Colonic mucosa (tissue), 4 donors: ENCODE measurements around the gene GPR152. TPM values are rescaled to one million over a fixed set of nuclear protein-coding genes. Genes with fewer than 3 reads are reported as not detected.
"Not testable (repeated sequence)": the region's sequence is repeated elsewhere in the genome, so short reads cannot be mapped to it uniquely, and the experiment has no call there.

Experiments used
- DNase-seq: peaks from one replicate; pipeline ENCODE4 v3.0.0-alpha.2; 2020
- H3K27ac ChIP-seq: fragments of 200-600 bp; one replicate; pipeline ENCODE4 v1.8.0; 2021
- H3K27me3 ChIP-seq: fragments of 200-600 bp; one replicate; pipeline ENCODE4 v1.8.0; 2021
- H3K36me3 ChIP-seq: fragments of 200-600 bp; one replicate; pipeline ENCODE4 v1.8.0; 2021
- H3K4me1 ChIP-seq: fragments of 200-600 bp; one replicate; pipeline ENCODE4 v1.8.0; 2021; ENCODE audit warnings: mild to moderate bottlenecking
- H3K4me3 ChIP-seq: fragments of 200-600 bp; one replicate; pipeline ENCODE4 v1.8.0; 2021
- H3K9ac ChIP-seq, 2 donors: one replicate each; pipeline ENCODE4 v1.7.0; 2013; ENCODE audit warnings: control low read depth in 2 of 2, low read depth in 2 of 2, low read length in 2 of 2
- H3K9me3 ChIP-seq: fragments of 200-600 bp; one replicate; pipeline ENCODE4 v1.8.0; 2021
- CTCF ChIP-seq: fragments of 200-600 bp; IDR thresholded peaks from one replicate; pipeline ENCODE4 v1.8.0; 2022; ENCODE audit warnings: antibody characterized with exemption, mild to moderate bottlenecking
- intact Hi-C: fragments of 100-400 bp; cut with DNase I; formaldehyde crosslinking; loops from one replicate; pipeline ENCODE4 v1.14.1; 2022
- total RNA-seq, 2 donors: library from RNA; stranded (reverse); fragmentation: NEBNext Ultra II Directional in 1 of 2; extraction: Animal tissue kit (Norgen Biotek cat#: 25700) in 1 of 2; gene quantifications; one replicate each; pipeline ENCODE4 v1.2.1, GENCODE V29; 2021
- donor health status: healthy.
- donor health status: DM: no; HTN: no; CAD: no.
- donor health status: DM: no; HTN: no; CAD: no.

Gene GPR152
- total RNA-seq, 2 donors from 2014 or later: not detected

GRCh38 chr11:67429038-67429668 is 23.4 kb downstream of the GPR152 start:
- Histone ChIP-seq H3K36me3 (peaks cover 12% of the 10 kb centered on the region), H3K4me1 (peaks cover 8% of the 10 kb centered on the region), H3K27me3 (no peaks in the 10 kb centered on the region), H3K4me3 (peak overlapping the region; percentile 89), H3K9ac (peak overlapping the region; percentile 74 to 87), H3K27ac (no peak overlapping the region), H3K9me3 (no peaks in the 10 kb centered on the region)
- DNase-seq: no peak
- no peak for TF ChIP-seq CTCF
- intact Hi-C loops: no loop called here

GRCh38 chr11:67428052-67429001 is 24.2 kb downstream of the GPR152 start, which contains the start of gene RPS6KB2:
Gene RPS6KB2 (plus strand): TSS chr11:67428494. CDS start chr11:67428546, 52 bp downstream.
- peak; percentile 100 for DNase-seq
- Histone ChIP-seq H3K36me3 (peaks cover 11% of the 10 kb centered on the region), H3K9me3 (no peaks in the 10 kb centered on the region), H3K27me3 (no peaks in the 10 kb centered on the region), H3K27ac (peak within 1 kb of the TSS; percentile 63), H3K4me1 (peaks cover 8% of the 10 kb centered on the region), H3K4me3 (peak within 1 kb of the TSS; percentile 89), H3K9ac (peak within 1 kb of the TSS; percentile 74 to 87)
- TF ChIP-seq CTCF: no peak
- intact Hi-C loops: no loop called here

GRCh38 chr11:67427364-67427859 is 25.1 kb downstream of the GPR152 start:
- peak overlapping the region; percentile 63 for H3K27ac ChIP-seq
- H3K36me3 ChIP-seq, H3K27me3 ChIP-seq, intact Hi-C loops, DNase-seq, H3K4me1 ChIP-seq, H3K9me3 ChIP-seq: not testable (repeated sequence)
- H3K4me3 ChIP-seq: peak overlapping the region; percentile 89
- peak overlapping the region; percentile 74 to 76 for H3K9ac ChIP-seq

GRCh38 chr11:67423891-67424613 is 28.5 kb downstream of the GPR152 start:
- Histone ChIP-seq H3K9ac (no peak overlapping the region), H3K27me3 (no peaks in the 10 kb centered on the region), H3K9me3 (no peaks in the 10 kb centered on the region), H3K27ac (no peak overlapping the region), H3K4me1 (peaks cover 1% of the 10 kb centered on the region), H3K4me3 (no peak overlapping the region), H3K36me3 (no peaks in the 10 kb centered on the region)
- DNase-seq: no peak
- TF ChIP-seq CTCF: no peak
- intact Hi-C loops: no loop called here

- no peaks in the 10 kb centered on the region for H3K36me3 ChIP-seq
- no peak for DNase-seq
- intact Hi-C loops: no loop called here
- H3K27ac ChIP-seq: no peak overlapping the region
- H3K9me3 ChIP-seq: no peaks in the 10 kb centered on the region
- H3K4me3 ChIP-seq: no peak overlapping the region
- H3K4me1 ChIP-seq: no peaks in the 10 kb centered on the region
- no peak overlapping the region for H3K9ac ChIP-seq
- H3K27me3 ChIP-seq: no peaks in the 10 kb centered on the region
- TF ChIP-seq CTCF: no peak
Measured at GRCh38 chr11:67423466-67423865, 29.1 kb downstream of the GPR152 start.
